Endothelial cell of umbilical vein (primary cell): ENCODE measurements around the gene PPP4R1. TPM values are rescaled to one million over a fixed set of nuclear protein-coding genes. Genes with fewer than 3 reads are reported as not detected.

Source experiments
- BruUV-seq: library from RNA; stranded (reverse); fragments of 400-500 nt; replicated peaks from 2 replicates; lab custom pipeline; 2021; lab: Mats Ljungman, UMichigan
- CTCF ChIA-PET: fragments of 300-600, 350-600 bp; sonication (Branson Sonifier 250); formaldehyde crosslinking; loops from one replicate; lab custom pipeline; 2021; ENCODE audit warnings: antibody characterized with exemption, inconsistent platforms; lab: Charles Lee
- POLR2A ChIA-PET: fragments of 300-600, 350-600 bp; sonication (Branson Sonifier 250); formaldehyde crosslinking; loops from one replicate; lab custom pipeline; 2021; ENCODE audit warnings: antibody characterized with exemption, inconsistent platforms; lab: Charles Lee
- DNase-seq: peaks from one replicate; pipeline ENCODE4 v3.0.0-alpha.2; 2011; ENCODE audit warnings: low read depth, low spot score
- FAIRE-seq: peaks from 2 replicates; lab custom pipeline; 2011; peaks lifted over from hg19 to GRCh38; lab: Jason Lieb, UNC
- H2AFZ ChIP-seq: 2 replicates; pipeline ENCODE4 v1.6.0; 2012; ENCODE audit warnings: low read depth, low read length, control low read depth, inconsistent platforms
- H3K27ac ChIP-seq: 2 replicates; pipeline ENCODE4 v1.5.1; 2011; ENCODE audit warnings: low read depth, mild to moderate bottlenecking, control low read depth, low read length, moderate library complexity; ENCODE audit not compliant: insufficient read depth
- H3K27me3 ChIP-seq, 2 experiments: 2 replicates each; pipeline versions ENCODE4 v1.6.0 to v1.6.1; 2011; ENCODE audit warnings: low read length in 2 of 2, mixed read lengths in 1 of 2; ENCODE audit not compliant: control insufficient read depth in 2 of 2, insufficient read depth in 2 of 2
- H3K36me3 ChIP-seq, 2 experiments: 2 replicates in 1 of 2; 3 replicates in 1 of 2; pipeline ENCODE4 v1.5.1; 2011; ENCODE audit warnings: low read length in 2 of 2, mild to moderate bottlenecking in 1 of 2, moderate library complexity in 1 of 2; ENCODE audit not compliant: control insufficient read depth in 2 of 2, insufficient read depth in 2 of 2; ENCODE audit errors: extremely low read depth in 1 of 2
- H3K4me1 ChIP-seq: 3 replicates; pipeline ENCODE4 v1.5.1; 2011; ENCODE audit warnings: mild to moderate bottlenecking, low read length; ENCODE audit not compliant: control insufficient read depth, insufficient read depth; ENCODE audit errors: extremely low read depth
- H3K4me2 ChIP-seq: 2 replicates; pipeline ENCODE4 v1.6.1; 2011; ENCODE audit warnings: low read length, control low read depth, mixed read lengths; ENCODE audit not compliant: insufficient read depth
- H3K4me3 ChIP-seq, 3 experiments: fragments of 200-600 bp in 1 of 3; sonication (generic), shearing (Covaris generic) in 1 of 3; replicated peaks in 1 of 3; 2 replicates each; pipeline ENCODE4 v1.5.1; 2011 to 2016; ENCODE audit warnings: control low read depth in 3 of 3, low read length in 3 of 3, mild to moderate bottlenecking in 2 of 3, inconsistent platforms in 1 of 3, low read depth in 1 of 3, moderate library complexity in 1 of 3; ENCODE audit not compliant: insufficient read depth in 1 of 3
- H3K79me2 ChIP-seq: 2 replicates; pipeline ENCODE4 v1.6.0; 2012; ENCODE audit warnings: low read length, inconsistent platforms; ENCODE audit not compliant: control insufficient read depth, insufficient read depth
- H3K9ac ChIP-seq: replicated peaks from 2 replicates; pipeline ENCODE3; 2011; ENCODE audit warnings: low read length, control low read depth; ENCODE audit not compliant: insufficient read depth; ENCODE audit errors: extremely low read depth
- H3K9me1 ChIP-seq: replicated peaks from 3 replicates; pipeline ENCODE4 v1.6.0; 2011; ENCODE audit warnings: mild to moderate bottlenecking, low read length; ENCODE audit not compliant: control insufficient read depth, insufficient read depth; ENCODE audit errors: extremely low read depth
- H3K9me3 ChIP-seq: replicated peaks from 2 replicates; pipeline ENCODE4 v1.5.1; 2012; ENCODE audit warnings: low read length, inconsistent platforms; ENCODE audit not compliant: control insufficient read depth, insufficient read depth
- H4K20me1 ChIP-seq: replicated peaks from 2 replicates; pipeline ENCODE3; 2011; ENCODE audit warnings: mild to moderate bottlenecking, low read length; ENCODE audit not compliant: control insufficient read depth, insufficient read depth; ENCODE audit errors: extremely low read depth
- CTCF ChIP-seq, 2 donors: IDR thresholded peaks; 1 replicate in 1 of 2; 2 replicates in 1 of 2; pipeline ENCODE4 v1.5.1; 2011; ENCODE audit warnings: low read length in 2 of 2, mild to moderate bottlenecking in 2 of 2, moderate library complexity in 2 of 2, control low read depth in 1 of 2, inconsistent platforms in 1 of 2, low read depth in 1 of 2; ENCODE audit not compliant: insufficient read depth in 1 of 2; ENCODE audit errors: extremely low read depth in 1 of 2
- EZH2 ChIP-seq: IDR thresholded peaks from 2 replicates; pipeline ENCODE4 v1.6.1; 2012; ENCODE audit warnings: borderline replicate concordance, low read depth, mild to moderate bottlenecking, moderate library complexity, low read length, inconsistent platforms; ENCODE audit not compliant: severe bottlenecking
- FOS ChIP-seq: IDR thresholded peaks from 2 replicates; pipeline ENCODE4 v1.6.1; 2011; ENCODE audit warnings: mild to moderate bottlenecking, low read length, moderate library complexity, borderline replicate concordance; ENCODE audit not compliant: insufficient read depth
- GATA2 ChIP-seq: IDR thresholded peaks from 2 replicates; pipeline ENCODE4 v1.7.0; 2011; ENCODE audit warnings: low read depth, mild to moderate bottlenecking, moderate library complexity, mixed read lengths, low read length; ENCODE audit not compliant: insufficient read length, insufficient read depth
- JUN ChIP-seq: IDR thresholded peaks from 2 replicates; pipeline ENCODE4 v1.6.1; 2011; ENCODE audit warnings: borderline replicate concordance, low read depth; ENCODE audit not compliant: insufficient read length, insufficient read depth
- MAX ChIP-seq: IDR thresholded peaks from 2 replicates; pipeline ENCODE4 v1.6.1; 2011; ENCODE audit not compliant: insufficient read depth, insufficient read length
- MYC ChIP-seq: IDR thresholded peaks from one replicate; pipeline ENCODE4 v1.6.1; 2011; ENCODE audit warnings: mild to moderate bottlenecking, low read depth, low read length
- POLR2A ChIP-seq: IDR thresholded peaks from 2 replicates; pipeline ENCODE4 v1.6.1; 2012; ENCODE audit warnings: low read depth, mild to moderate bottlenecking, control low read depth, low read length
- POLR2AphosphoS5 ChIP-seq: IDR thresholded peaks from 2 replicates; pipeline ENCODE4 v1.6.1; 2012; ENCODE audit warnings: low read depth, mild to moderate bottlenecking, control low read depth, low read length, moderate library complexity; ENCODE audit not compliant: insufficient read depth
- dilution Hi-C: fragments of 300-500 bp; cut with MboI; formaldehyde crosslinking; loops from one replicate; pipeline ENCODE4 v1.15.0; 2019; ENCODE audit warnings: low sequenced_read_pairs; ENCODE audit not compliant: extremely low pct_ligation_motif_present
- intact Hi-C: fragments of 100-400 bp; cut with micrococcal nuclease; formaldehyde crosslinking; loops from one replicate; pipeline ENCODE4 v1.10.0; 2022
- polyA plus RNA-seq, 4 experiments: library from polyadenylated mRNA; depleted of rRNA in 3 of 4; stranded (reverse) in 3 of 4; unstranded in 1 of 4; fragments of >200 nt; gene quantifications; 2 replicates each; pipeline versions ENCODE4 v1.2.1 to v1.2.3, GENCODE V29; 2011 to 2012; ENCODE audit warnings: missing spikeins in 1 of 4
- total RNA-seq: library from RNA; stranded (reverse); gene quantifications from 2 replicates; pipeline ENCODE4 v1.2.3, GENCODE V29; 2021

PPP4R1 gene
- total and polyA plus RNA-seq, 2 donors (not counting 3 experiments of a cell fraction or from before 2014, with no cell fraction given), result 138 to 152 TPM

GRCh38 chr18:9631814-9632496 is 17.6 kb upstream of the PPP4R1 start:
- Histone ChIP-seq H3K79me2 (no peaks in the 10 kb centered on the region), H3K4me3 (no peak overlapping the region), H3K4me2 (peak overlapping the region; percentile 38), H3K27ac (peak overlapping the region; percentile 60), H3K9me3 (no peaks in the 10 kb centered on the region), H2AFZ (no peak overlapping the region), H3K9ac (no peak overlapping the region), H3K9me1 (no peaks in the 10 kb centered on the region), H3K27me3 (no peaks in the 10 kb centered on the region), H3K4me1 (peaks cover 7% of the 10 kb centered on the region), H4K20me1 (no peaks in the 10 kb centered on the region), H3K36me3 (no peaks in the 10 kb centered on the region)
- intact Hi-C loops, result no loop called here
- dilution Hi-C loops, result no loop called here
- CTCF ChIA-PET, result interaction anchor here (0.6 to 2.1 kb wide), 7 partner anchors 12 to 316 kb away, joined by 3 to 4 read pairs (median 3); no protein-coding TSS in a partner anchor
- peak; percentile 36 for DNase-seq
- BruUV-seq, result no TSS peak
- POLR2A ChIA-PET, result interaction anchor here (0.9 kb wide), 1 partner anchor 13 kb away, joined by 3 read pairs; no protein-coding TSS in a partner anchor
- TF ChIP-seq JUN (peak; percentile 47), EZH2 (no peak)
- FAIRE-seq, result peak; percentile 28

DNA sequence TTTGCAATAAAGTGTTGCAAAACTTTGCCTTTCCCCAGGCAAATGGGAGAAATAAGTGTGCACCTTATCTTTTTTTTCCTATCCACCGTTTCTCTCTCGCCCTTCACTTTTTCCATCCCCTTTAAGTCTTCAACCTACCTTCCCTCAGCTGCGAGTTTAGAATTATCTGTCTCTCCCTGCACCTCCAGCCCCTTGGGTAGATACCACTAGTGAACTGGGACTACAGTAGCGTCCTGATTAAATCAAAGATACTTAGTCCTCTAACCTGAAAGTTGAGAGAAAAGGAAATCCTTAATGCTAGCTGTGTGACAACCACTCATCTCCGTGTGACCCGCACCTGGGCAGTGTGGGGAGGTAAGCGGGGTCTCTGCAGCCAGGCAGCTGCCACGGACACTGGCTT is 16.1 kb upstream of the PPP4R1 start:
- Histone ChIP-seq H3K27me3 (no peaks in the 10 kb centered on the region), H3K4me2 (no peak overlapping the region), H3K9me3 (no peaks in the 10 kb centered on the region), H3K9me1 (no peaks in the 10 kb centered on the region), H3K27ac (no peak overlapping the region), H3K4me1 (peaks cover 7% of the 10 kb centered on the region), H4K20me1 (no peaks in the 10 kb centered on the region), H2AFZ (no peak overlapping the region), H3K9ac (no peak overlapping the region), H3K36me3 (no peaks in the 10 kb centered on the region), H3K4me3 (no peak overlapping the region), H3K79me2 (no peaks in the 10 kb centered on the region)
- no TSS peak for BruUV-seq
- no peak for FAIRE-seq
- no peak for TF ChIP-seq GATA2
- TF ChIP-seq POLR2A, result no peak
- no peak for TF ChIP-seq FOS
- no peak for TF ChIP-seq CTCF (IDR thresholded peaks at IDR 0.05; ENCODE audit: extremely low read depth in 1 of 2, insufficient read depth in 1 of 2, low read depth in 1 of 2, low read length in 2 of 2)
- no peak for TF ChIP-seq MAX
- no peak for TF ChIP-seq JUN
- TF ChIP-seq MYC, result no peak
- no peak for TF ChIP-seq EZH2
- no peak for TF ChIP-seq POLR2AphosphoS5
- dilution Hi-C loops, result no loop called here
- CTCF ChIA-PET, result interaction anchor here (1.3 kb wide), 1 partner anchor 11 kb away, joined by 4 read pairs; no protein-coding TSS in a partner anchor
- DNase-seq, result no peak
- intact Hi-C loops, result no loop called here
- POLR2A ChIA-PET, result no interaction called here
